GM15510 (cell line): ENCODE measurements around the gene SYNJ1.

ENCODE experiments used
- POLR2A ChIP-seq: IDR thresholded peaks from 3 replicates; pipeline ENCODE4 v1.6.1; 2011; ENCODE audit warnings: borderline replicate concordance; ENCODE audit not compliant: insufficient read length; ENCODE audit errors: extremely low read depth

SYNJ1 gene

DNA sequence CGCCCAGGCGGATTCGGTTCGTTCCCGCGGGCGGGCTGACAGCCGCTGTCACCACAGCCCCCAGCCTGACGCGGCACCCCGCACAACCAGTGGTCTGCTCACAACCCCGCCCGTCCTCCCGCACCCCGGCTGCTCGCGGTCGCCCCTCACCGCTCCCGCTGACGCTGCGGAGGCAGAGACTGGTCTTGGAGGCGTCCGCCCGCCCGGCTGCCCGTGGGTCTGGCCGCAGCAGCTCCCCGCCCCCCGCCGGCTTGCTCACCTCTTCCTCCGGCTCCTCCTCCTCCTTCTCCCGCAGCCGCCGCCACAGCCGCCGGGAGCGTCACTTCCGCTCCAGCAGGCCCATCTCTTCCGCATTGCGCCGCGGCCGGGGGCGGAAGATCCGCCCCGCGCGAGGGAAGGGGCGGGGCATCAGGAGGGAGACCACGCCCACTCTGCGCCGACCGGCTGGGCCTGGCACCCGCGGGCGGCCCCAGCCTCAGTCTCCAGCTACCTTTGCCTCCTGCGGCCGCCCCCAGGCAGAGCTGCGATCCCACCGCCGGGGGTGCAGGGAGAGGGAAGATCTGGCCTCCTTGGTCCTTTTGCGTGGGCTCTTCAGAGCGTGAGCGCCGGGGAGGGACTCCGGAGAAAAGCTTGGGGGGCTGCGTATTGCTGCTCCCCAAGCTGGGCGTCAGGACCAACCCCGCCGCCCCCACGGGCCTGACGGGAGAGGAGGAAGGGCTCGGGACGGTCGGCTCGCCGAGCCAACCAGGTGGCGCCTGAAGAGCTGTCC is at the start of gene SYNJ1:
TSS of gene SYNJ1 (minus strand) at position 327 of the 769 bp plus-strand sequence. CDS start 1,118 bp downstream, outside the sequence.
- peak; percentile 71 for TF ChIP-seq POLR2A

DNA sequence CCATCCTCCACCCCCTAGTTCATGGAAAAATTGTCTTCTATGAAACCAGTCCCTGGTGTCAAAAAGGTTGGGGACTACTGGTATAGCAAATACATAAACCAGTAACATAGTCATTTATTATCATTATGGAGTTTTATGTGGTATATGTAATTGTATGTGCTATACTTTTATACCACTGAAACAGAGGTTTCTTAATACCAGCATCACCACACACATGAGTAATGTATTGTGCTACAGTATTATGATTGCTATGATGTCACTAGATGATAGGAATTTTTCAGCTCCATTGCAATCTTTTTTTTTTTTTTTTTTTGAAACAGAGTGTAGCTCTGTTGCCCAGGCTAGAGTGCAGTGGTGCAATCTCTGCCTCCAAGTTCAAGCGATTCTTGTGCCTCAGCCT is 49.5 kb upstream of the SYNJ1 start:
- TF ChIP-seq POLR2A = no peak

DNA sequence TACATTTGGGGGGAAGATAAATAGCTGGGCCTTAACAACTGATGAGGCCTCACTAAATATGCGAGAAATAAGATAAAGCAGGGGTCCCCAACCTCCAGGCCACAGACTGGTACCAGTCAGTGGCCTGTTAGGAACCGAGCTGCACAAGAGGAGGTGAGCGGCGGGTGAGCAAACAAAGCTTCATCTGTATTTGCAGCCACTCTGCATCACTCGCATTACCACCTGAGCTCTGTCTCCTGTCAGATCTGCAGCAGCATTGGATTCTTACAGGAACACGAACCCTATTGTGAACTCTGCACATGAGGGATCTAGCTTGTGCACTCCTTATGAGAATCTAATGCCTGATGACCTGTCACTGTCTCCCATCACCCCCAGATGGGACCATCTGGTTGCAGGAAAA is 48.9 kb upstream of the SYNJ1 start:
- TF ChIP-seq POLR2A = no peak

GRCh38 chr21:32772281-32773047 is 44.7 kb upstream of the SYNJ1 start:
- TF ChIP-seq POLR2A = no peak

DNA sequence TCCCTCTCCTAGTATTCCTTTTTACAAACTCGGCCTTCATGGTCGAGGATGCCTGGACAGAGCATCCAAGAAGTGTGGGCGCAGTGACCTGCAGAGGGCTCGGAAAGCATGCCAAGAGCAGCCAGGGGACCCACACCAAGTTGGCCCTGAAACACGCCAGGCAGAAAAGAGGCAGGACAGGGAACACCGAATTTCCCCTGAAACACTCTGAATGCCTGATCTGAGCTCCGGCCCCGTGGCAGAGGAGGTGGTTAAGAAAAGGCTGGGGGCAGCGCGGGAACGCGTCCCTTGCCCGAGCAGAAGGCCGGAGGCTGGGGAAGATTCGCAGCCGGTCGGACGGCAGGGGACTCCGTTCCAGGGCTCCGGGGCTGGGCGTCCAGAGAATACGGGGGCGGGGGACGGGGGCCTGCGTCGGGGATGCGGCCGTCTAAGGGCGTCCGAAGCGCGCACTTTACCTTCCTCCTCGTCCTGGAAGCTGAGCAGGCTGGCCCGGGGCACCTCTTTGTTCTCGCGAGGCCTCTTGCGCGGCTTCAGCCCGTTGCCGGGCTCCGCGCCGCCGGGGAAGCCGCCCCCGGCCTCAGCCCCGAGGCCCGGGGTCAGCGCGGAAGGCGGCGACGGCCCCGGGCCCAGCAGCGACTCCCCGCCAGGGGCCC is 43.2 kb upstream of the SYNJ1 start:
- TF ChIP-seq POLR2A = no peak

DNA sequence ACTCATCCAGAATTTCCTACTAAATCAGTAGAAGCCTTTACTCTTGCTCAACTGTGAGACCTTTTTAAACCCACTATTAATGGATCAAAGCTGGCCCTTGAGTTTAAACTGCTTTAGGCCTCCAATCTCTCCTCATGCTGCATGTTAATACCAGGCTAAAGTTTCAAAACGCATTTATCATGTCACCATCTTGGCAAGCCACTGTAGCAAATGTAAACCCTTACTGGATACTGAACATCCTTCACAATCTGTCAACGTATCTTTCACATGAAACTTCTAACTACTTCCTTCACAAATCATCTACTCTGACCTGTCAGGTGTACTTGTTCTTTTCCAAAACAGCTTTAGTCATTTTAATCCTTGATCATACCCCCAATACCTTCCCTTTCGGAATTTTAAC is 40.7 kb upstream of the SYNJ1 start:
- no peak for TF ChIP-seq POLR2A

- TF ChIP-seq POLR2A = no peak
Observed at GRCh38 chr21:32765058-32765457, 37.2 kb upstream of the SYNJ1 start.

- no peak for TF ChIP-seq POLR2A
Observed at GRCh38 chr21:32764186-32764585, 36.4 kb upstream of the SYNJ1 start.

- TF ChIP-seq POLR2A = no peak
Observed at GRCh38 chr21:32757804-32758203, 30.0 kb upstream of the SYNJ1 start.

- no peak for TF ChIP-seq POLR2A
Observed at GRCh38 chr21:32756096-32756495, 28.3 kb upstream of the SYNJ1 start.

DNA sequence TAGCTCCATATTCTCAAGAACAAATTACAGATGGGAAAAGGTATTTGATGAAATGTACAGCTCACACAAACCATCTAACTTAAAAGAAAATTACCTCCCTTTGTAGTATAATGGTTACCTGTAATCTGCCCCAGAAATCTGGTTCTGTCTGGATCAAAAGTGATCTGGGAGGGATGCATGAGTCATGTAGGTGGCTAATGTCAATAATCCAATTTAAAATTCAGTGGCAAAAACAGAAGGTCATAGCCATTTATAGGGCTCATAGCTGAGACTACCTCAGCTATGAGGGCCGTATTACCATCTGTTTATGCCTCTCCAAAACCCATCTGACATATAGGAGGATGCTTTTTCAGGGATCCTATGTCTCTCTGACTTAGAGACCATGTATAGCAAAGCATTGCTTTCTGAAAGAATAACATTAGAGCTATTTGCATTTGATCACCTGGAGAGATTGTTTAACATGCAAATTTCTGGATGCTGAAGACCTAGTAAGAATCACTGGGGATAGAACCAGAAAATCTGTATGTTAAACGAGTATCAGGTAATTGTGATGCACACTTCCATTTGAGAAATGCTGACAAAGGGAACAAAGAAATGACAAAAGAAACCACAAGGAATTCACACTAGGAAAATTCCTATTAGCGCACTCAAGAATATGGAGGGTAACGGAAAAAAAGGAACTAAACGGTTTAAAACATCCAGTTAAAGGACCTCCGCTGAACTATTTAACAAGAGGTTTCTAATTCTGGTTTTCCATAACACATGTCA is 26.2 kb upstream of the SYNJ1 start:
- no peak for TF ChIP-seq POLR2A

DNA sequence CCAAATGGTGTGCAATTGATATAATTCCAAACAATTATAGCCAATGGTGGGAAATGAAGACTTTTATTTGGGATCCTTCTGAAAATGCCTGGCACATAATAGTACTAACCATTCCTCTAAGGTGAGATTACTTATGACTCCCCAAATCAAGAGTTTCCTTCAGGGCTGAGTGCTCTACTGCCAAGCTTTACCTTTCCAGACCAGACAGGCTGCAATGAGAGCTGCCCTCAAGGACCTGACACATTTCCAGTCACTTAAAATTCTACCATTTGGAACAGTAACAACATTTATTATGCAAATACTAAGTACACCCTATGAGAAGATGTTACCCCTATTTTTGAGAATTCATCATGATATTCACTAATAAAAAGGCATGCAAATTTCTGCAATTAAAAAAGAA is 22.6 kb upstream of the SYNJ1 start:
- TF ChIP-seq POLR2A = no peak

GRCh38 chr21:32749662-32750061 is 21.8 kb upstream of the SYNJ1 start:
- TF ChIP-seq POLR2A = no peak

GRCh38 chr21:32748529-32748928 is 20.7 kb upstream of the SYNJ1 start:
- no peak for TF ChIP-seq POLR2A

GRCh38 chr21:32747396-32747795 is 19.6 kb upstream of the SYNJ1 start:
- no peak for TF ChIP-seq POLR2A
